Stimulated activated CD4-positive, alpha-beta T cell treated with anti-CD3 and anti-CD28 coated beads, Interleukin-2, amount 100 ng/mL, for 4 hours (primary cell): ENCODE data around the gene STK40.

ENCODE experiments used
- DNase-seq: peaks from one replicate; pipeline ENCODE4 v3.0.0-alpha.2; 2020; ENCODE audit warnings: low read depth

Gene STK40

GRCh38 chr1:36343651-36344394, 41.9 kb downstream of the STK40 start:
- DNase-seq: no peak

DNA sequence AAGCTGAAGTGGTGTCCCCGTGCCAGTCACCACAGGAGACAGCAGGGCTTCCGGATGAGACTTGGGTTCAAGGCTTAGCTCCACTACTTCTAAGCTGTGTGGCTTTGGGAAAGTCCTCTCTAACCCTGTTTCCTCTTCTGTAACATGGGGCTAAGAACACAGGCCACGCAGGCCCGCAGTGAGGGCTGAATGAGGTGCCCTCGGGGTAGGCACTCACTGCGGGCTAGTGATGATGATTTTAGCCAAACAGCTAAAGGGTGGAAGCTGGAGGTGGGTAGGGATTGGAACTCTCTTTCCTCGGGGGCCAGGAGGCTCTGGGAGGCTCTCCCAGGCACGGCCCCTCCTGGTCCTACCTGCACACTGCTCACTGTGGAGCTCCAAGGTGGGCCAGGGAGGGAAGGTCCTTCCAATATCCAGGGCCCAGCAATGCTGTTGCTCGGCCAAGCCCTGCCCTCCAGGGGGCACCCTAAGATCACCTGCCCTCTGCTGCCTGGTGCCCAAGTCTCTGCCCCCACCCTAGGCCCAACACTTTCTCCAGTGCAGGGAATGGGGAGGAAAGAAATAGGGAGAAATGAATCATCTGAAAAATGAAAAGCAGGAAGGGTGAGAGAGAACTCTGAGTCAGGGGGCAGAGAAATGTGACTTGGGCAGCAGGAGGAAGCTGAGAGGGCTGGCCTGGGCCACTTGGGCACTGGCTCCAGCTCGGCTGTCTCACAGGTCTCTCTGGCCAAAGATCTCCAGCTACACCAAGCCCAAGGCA, 43.1 kb downstream of the STK40 start:
- peak; percentile 51 for DNase-seq

DNA sequence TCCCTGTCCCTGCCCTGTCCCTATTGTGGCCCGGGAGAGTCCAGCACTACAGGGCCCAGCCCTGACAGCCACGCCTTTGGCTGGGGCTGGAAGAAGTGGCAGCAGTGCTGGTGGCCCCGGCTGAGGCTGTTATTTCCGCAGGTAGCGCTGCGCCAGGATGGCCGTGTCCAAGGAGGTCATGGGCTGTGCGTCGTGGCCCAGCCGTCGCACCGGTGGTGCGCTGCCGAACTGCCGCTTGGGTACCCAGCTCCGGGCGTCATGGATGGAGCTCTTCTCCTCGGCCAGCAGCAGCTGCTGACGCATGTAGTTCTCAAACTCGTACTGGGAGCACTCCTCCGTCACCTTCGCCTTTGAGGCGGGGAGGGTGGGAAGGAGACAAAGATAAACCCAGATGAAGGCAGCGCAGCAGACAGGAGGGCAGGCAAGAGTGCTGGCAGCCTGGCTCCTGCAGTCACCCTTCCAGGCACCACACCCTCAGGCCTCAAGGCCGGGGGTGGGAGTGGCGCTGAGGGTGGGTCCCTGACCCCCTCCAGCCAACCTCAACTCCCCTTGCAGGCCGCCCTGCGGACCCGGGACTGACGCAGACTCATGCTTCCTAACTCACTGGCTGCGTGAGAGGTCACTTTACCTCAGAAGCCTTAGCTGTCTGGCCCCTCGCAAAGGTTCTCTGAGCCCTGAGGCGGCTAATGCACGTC, 44.0 kb downstream of the STK40 start:
- no peak for DNase-seq

- no peak for DNase-seq
Observed at GRCh38 chr1:36339615-36340014, 46.1 kb downstream of the STK40 start.

- no peak for DNase-seq
Observed at GRCh38 chr1:36339215-36339614, 46.5 kb downstream of the STK40 start.

- no peak for DNase-seq
Observed at GRCh38 chr1:36337830-36338229, 47.9 kb downstream of the STK40 start.

- DNase-seq: no peak
Observed at GRCh38 chr1:36330940-36331339, 54.8 kb downstream of the STK40 start.

DNA sequence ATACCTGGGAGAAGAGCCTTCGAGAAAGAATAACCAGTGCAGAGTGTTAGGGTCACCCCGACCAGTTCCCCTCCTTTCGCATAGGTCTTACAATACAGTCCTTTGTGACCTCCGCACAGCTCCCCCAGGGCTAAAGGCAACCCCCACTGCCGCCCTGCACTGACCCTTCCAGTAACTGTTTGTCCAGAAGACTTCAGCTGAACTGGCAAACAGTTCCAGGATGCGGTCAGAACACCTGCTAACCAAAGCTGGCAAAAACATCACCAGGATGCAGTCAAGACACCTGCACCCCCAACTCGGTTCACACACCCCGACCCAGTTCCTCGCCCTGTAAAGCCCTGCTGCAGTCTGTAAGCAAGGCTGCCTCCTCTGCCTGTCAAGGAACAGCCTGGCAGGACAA, 55.9 kb downstream of the STK40 start:
- DNase-seq: no peak

DNA sequence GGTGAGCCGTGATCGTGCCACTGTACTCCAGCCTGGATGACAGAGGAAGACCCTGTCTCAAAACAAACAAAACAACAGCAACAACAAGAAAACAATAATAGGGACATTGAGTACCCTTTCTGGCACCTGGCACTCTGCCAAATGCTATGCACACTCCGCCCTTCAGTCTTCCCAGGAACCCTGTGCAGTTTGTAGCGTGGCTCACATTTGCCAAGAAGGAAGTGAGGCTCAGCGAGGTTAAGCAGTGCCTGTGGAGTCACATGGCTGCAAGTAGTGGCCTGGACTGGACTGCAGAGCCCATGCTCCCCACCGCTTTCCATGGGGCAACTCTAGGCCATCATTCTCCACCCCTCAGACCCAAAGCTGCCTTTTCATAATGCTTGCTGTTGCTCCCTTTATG, 57.0 kb downstream of the STK40 start:
- DNase-seq: no peak

- no peak for DNase-seq
Observed at GRCh38 chr1:36328088-36328480, 57.6 kb downstream of the STK40 start.

GRCh38 chr1:36327421-36328087, 58.2 kb downstream of the STK40 start:
- DNase-seq: no peak

- DNase-seq: no peak
Observed at GRCh38 chr1:36326499-36326898, 59.2 kb downstream of the STK40 start.

GRCh38 chr1:36324353-36324703, 61.4 kb downstream of the STK40 start:
- no peak for DNase-seq

DNA sequence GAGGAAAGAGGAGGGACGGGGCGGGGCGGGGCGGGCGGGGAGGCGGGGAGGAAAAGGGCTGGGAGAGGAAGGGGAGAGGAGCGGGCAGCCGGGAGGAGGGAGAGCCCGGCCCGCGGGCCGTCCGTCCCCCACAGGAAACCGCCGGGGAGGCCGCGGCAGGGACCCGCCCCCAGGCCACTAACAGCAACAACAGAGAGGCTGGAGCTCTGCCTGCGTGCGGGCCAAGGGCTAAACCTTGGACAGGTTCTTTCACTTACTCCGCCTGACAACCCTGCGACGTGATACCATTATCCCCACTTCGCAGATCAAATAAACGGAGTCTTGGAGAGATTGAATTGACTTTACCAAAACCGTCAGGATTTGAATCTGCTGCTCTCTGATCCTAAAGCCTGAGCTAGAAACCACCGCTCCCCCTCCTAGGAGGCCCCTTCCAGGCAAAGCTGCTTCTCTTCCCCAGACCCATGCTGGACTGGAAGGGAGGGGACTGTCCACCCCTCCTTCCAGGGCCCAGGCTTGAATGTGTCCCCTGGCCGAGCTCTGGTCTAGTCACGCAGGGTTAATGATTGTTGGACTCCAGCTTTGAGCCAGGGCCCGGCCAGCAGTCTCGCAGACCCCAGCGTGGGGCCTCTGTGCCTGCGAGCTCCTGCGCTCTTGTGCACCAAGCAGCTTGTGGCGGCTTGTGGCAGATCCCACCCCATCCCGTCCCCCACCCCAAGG, 61.9 kb downstream of the STK40 start, which contains the start of gene EVA1B:
Gene EVA1B (minus strand): TSS at position 10 of the 717 bp plus-strand sequence. CDS start 608 bp downstream, outside the sequence.
- DNase-seq: no peak

DNA sequence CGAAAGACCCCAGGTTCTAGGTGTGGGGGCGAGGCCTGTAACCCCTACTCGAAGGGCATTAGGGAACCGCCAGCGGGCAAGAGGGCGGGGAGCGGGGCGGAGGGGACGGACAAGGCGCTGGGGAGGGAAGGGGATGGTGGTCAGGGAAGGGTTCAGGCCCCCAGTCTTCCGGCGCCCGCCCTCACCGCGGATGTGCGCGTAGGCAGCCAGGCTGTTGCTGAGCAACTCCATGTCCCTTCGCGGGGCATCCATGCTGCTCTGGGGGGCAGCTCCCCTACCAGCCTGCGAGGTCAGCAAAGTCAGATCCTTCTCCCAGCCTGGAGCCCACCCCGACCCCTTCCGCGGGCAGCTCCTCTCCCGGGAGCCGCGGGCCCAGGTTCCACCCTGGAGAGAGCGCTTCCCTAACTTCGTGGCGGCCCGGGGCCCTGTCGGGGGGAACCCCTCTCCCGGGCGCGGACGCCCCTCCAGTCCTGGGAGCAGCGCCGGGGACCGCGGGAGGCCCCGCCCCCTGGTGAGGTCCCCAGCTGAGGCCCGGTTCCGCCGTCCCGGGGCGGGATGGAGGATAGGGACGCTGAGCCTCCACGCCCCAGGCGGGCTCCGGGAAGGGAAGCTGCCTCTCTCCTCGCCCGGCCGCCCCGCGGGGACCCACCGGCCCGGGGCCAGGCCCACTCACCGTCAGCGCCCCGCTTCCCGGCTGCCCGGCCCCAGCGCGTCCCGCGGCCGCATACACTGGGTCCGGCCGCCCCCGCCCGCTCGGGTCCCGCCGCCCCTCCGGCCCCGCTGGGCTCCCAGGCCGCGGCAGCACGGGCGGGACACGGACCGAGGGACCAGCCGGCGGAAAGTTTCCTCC, 62.7 kb downstream of the STK40 start:
- DNase-seq: no peak

- DNase-seq: no peak
Observed at GRCh38 chr1:36322041-36322785, 63.5 kb downstream of the STK40 start.

GRCh38 chr1:36321119-36321951, 64.4 kb downstream of the STK40 start:
- DNase-seq: no peak

- no peak for DNase-seq
Observed at GRCh38 chr1:36320767-36321118, 65.0 kb downstream of the STK40 start.

DNA sequence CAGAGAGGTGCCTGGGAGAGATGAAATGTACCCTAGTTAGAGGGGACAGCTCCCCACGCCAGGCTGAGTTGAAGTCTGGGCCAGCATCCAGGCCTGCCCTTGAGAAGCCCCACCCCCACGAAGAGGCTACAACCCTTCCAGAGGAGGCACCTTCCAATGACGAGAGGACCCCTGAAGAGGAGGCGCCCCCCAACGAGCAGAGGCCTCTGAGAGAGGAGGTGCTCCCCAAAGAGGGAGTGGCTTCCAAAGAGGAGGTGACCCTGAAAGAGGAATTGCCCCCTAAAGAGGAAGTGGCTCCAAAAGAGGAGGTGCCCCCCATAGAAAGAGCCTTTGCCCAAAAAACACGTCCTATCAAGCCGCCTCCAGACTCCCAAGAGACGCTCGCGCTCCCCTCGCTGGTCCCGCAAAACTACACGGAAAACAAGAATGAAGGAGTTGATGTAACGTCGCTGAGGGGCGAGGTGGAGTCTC, 65.4 kb downstream of the STK40 start:
- no peak for DNase-seq
